WTC11 (cell line): Measurements from ENCODE around the gene LAGE3. TPM values are rescaled to one million over a fixed set of nuclear protein-coding genes. Genes with fewer than 3 reads are reported as not detected.
A peak's percentile ranks its signal among the peaks of the same experiment; 100 is the strongest.

Experiments
- ATAC-seq: fragments of 200-7000 bp; cut with Tn5 transposase; 2 replicates; pipeline ENCODE4 v1.10.0; 2021; ENCODE audit warnings: mild to moderate bottlenecking, moderate library complexity
- CTCF ChIA-PET: fragments of 300-600 bp; sonication (Branson Sonifier 250); formaldehyde crosslinking; loops from one replicate; lab custom pipeline; 2021; ENCODE audit warnings: antibody characterized with exemption; lab: Charles Lee
- POLR2A ChIA-PET: fragments of 350-600 bp; sonication (Branson Sonifier 250); formaldehyde crosslinking; loops from one replicate; lab custom pipeline; 2021; ENCODE audit warnings: antibody characterized with exemption; lab: Charles Lee
- DNase-seq: peaks from one replicate; pipeline ENCODE4 v3.0.0; 2021; ENCODE audit warnings: low spot score
- H3K27ac Mint-ChIP-seq: 2 replicates; pipeline ENCODE4 v1.8.0; 2021; ENCODE audit warnings: mixed read lengths
- H3K27me3 Mint-ChIP-seq: 2 replicates; pipeline ENCODE4 v1.8.0; 2021; ENCODE audit warnings: low read depth, mild to moderate bottlenecking, moderate library complexity, mixed read lengths
- H3K36me3 Mint-ChIP-seq: 2 replicates; pipeline ENCODE4 v1.8.0; 2021; ENCODE audit warnings: mixed read lengths
- H3K4me1 Mint-ChIP-seq: 2 replicates; pipeline ENCODE4 v1.8.0; 2022; ENCODE audit warnings: mixed read lengths
- H3K4me3 Mint-ChIP-seq: 2 replicates; pipeline ENCODE4 v1.8.0; 2021; ENCODE audit warnings: mild to moderate bottlenecking, moderate library complexity, mixed read lengths
- H3K9me3 Mint-ChIP-seq: 2 replicates; pipeline ENCODE4 v1.8.0; 2021; ENCODE audit warnings: mixed read lengths
- CREB1 ChIP-seq: sonication (generic); formaldehyde crosslinking; IDR thresholded peaks from 2 replicates; pipeline ENCODE4 v1.8.0; 2023; ENCODE audit warnings: mild to moderate bottlenecking, missing genetic modification reagents
- ELF4 ChIP-seq: sonication (generic); formaldehyde crosslinking; IDR thresholded peaks from 2 replicates; pipeline ENCODE4 v1.8.1; 2022; ENCODE audit warnings: low read depth, mild to moderate bottlenecking, moderate library complexity, missing genetic modification reagents
- FOXP1 ChIP-seq: sonication (generic); formaldehyde crosslinking; IDR thresholded peaks from 2 replicates; pipeline ENCODE4 v1.8.0; 2022; ENCODE audit warnings: missing genetic modification reagents, mild to moderate bottlenecking, moderate library complexity, borderline replicate concordance
- GTF2I ChIP-seq: fragments of 250-450 bp; sonication (Bioruptor Pico); conservative IDR thresholded peaks from 2 replicates; pipeline ENCODE4 v1.4.0; 2021; ENCODE audit warnings: mild to moderate bottlenecking
- JUN ChIP-seq: sonication (generic); formaldehyde crosslinking; IDR thresholded peaks from 2 replicates; pipeline ENCODE4 v1.8.0; 2023; ENCODE audit warnings: mild to moderate bottlenecking, missing genetic modification reagents
- NFYB ChIP-seq: sonication (generic); formaldehyde crosslinking; conservative IDR thresholded peaks from 2 replicates; pipeline ENCODE4 v1.8.0; 2022; ENCODE audit warnings: low read depth, missing genetic modification reagents
- SOX15 ChIP-seq: fragments of 250-450 bp; sonication (Bioruptor Pico); IDR thresholded peaks from 2 replicates; pipeline ENCODE4 v1.9.0; 2021; ENCODE audit warnings: mild to moderate bottlenecking
- ZNF219 ChIP-seq: sonication (generic); formaldehyde crosslinking; IDR thresholded peaks from 2 replicates; pipeline ENCODE4 v1.8.0; 2023; ENCODE audit warnings: missing genetic modification reagents, mild to moderate bottlenecking, borderline replicate concordance
- total RNA-seq: library from RNA; stranded (reverse); gene quantifications from 3 replicates; pipeline ENCODE4 v1.2.3, GENCODE V29; 2021
- TF ChIP-seq, protein P1 (sequence below): fragments of 250-450 bp; sonication (Bioruptor Pico); IDR thresholded peaks from 2 replicates; pipeline ENCODE4 v1.9.0; 2021; ENCODE audit warnings: mild to moderate bottlenecking
- TF ChIP-seq, protein P2 (sequence below): sonication (generic); formaldehyde crosslinking; IDR thresholded peaks from 2 replicates; pipeline ENCODE4 v1.8.0; 2022; ENCODE audit warnings: missing genetic modification reagents
- TF ChIP-seq, protein P3 (sequence below): sonication (generic); formaldehyde crosslinking; IDR thresholded peaks from 2 replicates; pipeline ENCODE4 v1.8.1; 2023; ENCODE audit warnings: mild to moderate bottlenecking, missing genetic modification reagents
- TF ChIP-seq, protein P4 (sequence below): sonication (generic); formaldehyde crosslinking; IDR thresholded peaks from 2 replicates; pipeline ENCODE4 v1.8.1; 2022; ENCODE audit warnings: mild to moderate bottlenecking, moderate library complexity, missing genetic modification reagents
- TF ChIP-seq, protein P5 (sequence below): sonication (generic); formaldehyde crosslinking; IDR thresholded peaks from 2 replicates; pipeline ENCODE4 v1.8.1; 2023; ENCODE audit warnings: mild to moderate bottlenecking, missing genetic modification reagents, moderate library complexity
- TF ChIP-seq, protein P6 (sequence below): sonication (generic); formaldehyde crosslinking; IDR thresholded peaks from 2 replicates; pipeline ENCODE4 v1.8.1; 2022; ENCODE audit warnings: mild to moderate bottlenecking, missing genetic modification reagents, moderate library complexity, borderline replicate concordance

The LAGE3 gene
- total RNA-seq, 1 experiment from 2014 or later = 46.1 TPM

DNA sequence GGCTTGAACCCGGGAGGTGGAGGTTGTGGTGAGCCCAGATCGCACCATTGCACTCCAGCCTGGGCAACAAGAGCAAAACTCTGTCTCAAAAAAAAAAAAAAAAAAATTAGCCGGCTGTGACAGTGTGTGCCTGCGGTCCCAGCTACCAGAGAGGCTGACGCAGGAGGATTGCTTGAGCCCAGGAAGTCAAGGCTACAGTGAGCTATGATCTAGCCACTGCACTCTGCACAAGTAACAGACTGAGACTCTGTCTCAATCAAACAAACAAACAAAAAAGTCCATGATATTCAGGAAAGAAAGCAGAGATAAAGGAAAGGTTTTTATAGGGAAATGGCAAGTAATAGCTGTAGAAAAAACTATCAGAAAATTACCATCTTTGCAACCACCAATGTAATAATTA is 2.1 kb upstream of the LAGE3 start (continued):
- no peak for TF ChIP-seq ELF4 (CRISPR knock-in tag)
- TF ChIP-seq, protein P1, sequence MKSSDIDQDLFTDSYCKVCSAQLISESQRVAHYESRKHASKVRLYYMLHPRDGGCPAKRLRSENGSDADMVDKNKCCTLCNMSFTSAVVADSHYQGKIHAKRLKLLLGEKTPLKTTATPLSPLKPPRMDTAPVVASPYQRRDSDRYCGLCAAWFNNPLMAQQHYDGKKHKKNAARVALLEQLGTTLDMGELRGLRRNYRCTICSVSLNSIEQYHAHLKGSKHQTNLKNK (CRISPR knock-in tag) = no peak
- TF ChIP-seq, protein P2, sequence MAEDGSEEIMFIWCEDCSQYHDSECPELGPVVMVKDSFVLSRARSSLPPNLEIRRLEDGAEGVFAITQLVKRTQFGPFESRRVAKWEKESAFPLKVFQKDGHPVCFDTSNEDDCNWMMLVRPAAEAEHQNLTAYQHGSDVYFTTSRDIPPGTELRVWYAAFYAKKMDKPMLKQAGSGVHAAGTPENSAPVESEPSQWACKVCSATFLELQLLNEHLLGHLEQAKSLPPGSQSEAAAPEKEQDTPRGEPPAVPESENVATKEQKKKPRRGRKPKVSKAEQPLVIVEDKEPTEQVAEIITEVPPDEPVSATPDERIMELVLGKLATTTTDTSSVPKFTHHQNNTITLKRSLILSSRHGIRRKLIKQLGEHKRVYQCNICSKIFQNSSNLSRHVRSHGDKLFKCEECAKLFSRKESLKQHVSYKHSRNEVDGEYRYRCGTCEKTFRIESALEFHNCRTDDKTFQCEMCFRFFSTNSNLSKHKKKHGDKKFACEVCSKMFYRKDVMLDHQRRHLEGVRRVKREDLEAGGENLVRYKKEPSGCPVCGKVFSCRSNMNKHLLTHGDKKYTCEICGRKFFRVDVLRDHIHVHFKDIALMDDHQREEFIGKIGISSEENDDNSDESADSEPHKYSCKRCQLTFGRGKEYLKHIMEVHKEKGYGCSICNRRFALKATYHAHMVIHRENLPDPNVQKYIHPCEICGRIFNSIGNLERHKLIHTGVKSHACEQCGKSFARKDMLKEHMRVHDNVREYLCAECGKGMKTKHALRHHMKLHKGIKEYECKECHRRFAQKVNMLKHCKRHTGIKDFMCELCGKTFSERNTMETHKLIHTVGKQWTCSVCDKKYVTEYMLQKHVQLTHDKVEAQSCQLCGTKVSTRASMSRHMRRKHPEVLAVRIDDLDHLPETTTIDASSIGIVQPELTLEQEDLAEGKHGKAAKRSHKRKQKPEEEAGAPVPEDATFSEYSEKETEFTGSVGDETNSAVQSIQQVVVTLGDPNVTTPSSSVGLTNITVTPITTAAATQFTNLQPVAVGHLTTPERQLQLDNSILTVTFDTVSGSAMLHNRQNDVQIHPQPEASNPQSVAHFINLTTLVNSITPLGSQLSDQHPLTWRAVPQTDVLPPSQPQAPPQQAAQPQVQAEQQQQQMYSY (CRISPR knock-in tag) = no peak
- TF ChIP-seq, protein P3, sequence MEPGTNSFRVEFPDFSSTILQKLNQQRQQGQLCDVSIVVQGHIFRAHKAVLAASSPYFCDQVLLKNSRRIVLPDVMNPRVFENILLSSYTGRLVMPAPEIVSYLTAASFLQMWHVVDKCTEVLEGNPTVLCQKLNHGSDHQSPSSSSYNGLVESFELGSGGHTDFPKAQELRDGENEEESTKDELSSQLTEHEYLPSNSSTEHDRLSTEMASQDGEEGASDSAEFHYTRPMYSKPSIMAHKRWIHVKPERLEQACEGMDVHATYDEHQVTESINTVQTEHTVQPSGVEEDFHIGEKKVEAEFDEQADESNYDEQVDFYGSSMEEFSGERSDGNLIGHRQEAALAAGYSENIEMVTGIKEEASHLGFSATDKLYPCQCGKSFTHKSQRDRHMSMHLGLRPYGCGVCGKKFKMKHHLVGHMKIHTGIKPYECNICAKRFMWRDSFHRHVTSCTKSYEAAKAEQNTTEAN (CRISPR knock-in tag) = no peak
- TF ChIP-seq, all 79 proteins: peak for 0

DNA sequence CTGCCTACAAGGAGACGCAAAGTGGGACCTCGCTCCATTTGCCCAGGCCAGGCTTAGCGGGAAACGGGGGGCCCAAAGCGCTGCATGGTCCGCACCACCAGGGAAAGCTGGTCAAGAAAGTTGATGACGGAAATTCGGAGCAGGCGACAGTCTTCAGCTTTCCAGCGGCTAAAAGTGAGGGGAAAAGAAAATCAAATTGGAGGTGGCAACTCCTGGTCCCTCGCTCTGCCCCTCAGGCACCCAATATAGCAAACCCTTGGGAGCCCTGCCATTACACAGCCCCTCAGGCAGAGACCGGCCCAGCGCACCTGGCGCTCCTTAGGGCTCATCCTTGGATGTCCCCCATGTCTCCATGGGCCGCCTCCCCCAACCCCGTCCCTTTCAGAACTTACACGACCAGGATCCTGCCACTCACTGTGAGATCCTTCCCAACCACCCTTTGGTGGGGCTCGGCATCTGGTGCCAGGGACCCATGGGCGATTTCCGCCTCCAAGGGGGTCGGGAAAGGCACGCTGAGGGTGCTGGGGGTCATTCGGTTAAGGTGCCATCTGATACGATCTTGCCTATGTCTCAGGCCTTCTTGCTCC is 1.1 kb downstream of the LAGE3 start:
- Mint-ChIP-seq H3K4me1 (peaks cover 3% of the 10 kb centered on the region; the same call in 1 of the 2 replicates), H3K27me3 (peaks cover 2% of the 10 kb centered on the region; the same call in 1 of the 2 replicates)
- POLR2A ChIA-PET = interaction anchor here (0.9 to 1.4 kb wide), 2 partner anchors 13 to 39 kb away, joined by 3 to 8 read pairs; partner anchors contain the start of gene SLC10A3
- TF ChIP-seq ZNF219 (CRISPR knock-in tag) = no peak
- TF ChIP-seq JUN (CRISPR knock-in tag) = no peak
- TF ChIP-seq SOX15 = no peak
- TF ChIP-seq, protein P4, sequence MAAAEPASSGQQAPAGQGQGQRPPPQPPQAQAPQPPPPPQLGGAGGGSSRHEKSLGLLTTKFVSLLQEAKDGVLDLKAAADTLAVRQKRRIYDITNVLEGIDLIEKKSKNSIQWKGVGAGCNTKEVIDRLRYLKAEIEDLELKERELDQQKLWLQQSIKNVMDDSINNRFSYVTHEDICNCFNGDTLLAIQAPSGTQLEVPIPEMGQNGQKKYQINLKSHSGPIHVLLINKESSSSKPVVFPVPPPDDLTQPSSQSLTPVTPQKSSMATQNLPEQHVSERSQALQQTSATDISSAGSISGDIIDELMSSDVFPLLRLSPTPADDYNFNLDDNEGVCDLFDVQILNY (CRISPR knock-in tag) = no peak
- TF ChIP-seq, protein P5, sequence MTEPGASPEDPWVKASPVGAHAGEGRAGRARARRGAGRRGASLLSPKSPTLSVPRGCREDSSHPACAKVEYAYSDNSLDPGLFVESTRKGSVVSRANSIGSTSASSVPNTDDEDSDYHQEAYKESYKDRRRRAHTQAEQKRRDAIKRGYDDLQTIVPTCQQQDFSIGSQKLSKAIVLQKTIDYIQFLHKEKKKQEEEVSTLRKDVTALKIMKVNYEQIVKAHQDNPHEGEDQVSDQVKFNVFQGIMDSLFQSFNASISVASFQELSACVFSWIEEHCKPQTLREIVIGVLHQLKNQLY (CRISPR knock-in tag) = no peak
- no peak for TF ChIP-seq GTF2I (CRISPR knock-in tag)
- no peak for TF ChIP-seq NFYB (CRISPR knock-in tag)
- TF ChIP-seq, protein P6, sequence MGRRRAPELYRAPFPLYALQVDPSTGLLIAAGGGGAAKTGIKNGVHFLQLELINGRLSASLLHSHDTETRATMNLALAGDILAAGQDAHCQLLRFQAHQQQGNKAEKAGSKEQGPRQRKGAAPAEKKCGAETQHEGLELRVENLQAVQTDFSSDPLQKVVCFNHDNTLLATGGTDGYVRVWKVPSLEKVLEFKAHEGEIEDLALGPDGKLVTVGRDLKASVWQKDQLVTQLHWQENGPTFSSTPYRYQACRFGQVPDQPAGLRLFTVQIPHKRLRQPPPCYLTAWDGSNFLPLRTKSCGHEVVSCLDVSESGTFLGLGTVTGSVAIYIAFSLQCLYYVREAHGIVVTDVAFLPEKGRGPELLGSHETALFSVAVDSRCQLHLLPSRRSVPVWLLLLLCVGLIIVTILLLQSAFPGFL = no peak
- TF ChIP-seq CREB1 (CRISPR knock-in tag) = no peak
- TF ChIP-seq, protein P2 (CRISPR knock-in tag) = no peak
- TF ChIP-seq FOXP1 (CRISPR knock-in tag) = no peak
- TF ChIP-seq, all 79 proteins: peak for 0
- H3K9me3 Mint-ChIP-seq = no peaks in the 10 kb centered on the region
- no peak overlapping the region for H3K27ac Mint-ChIP-seq
- peak overlapping the region; percentile 74 for H3K4me3 Mint-ChIP-seq
- H3K36me3 Mint-ChIP-seq = no peaks in the 10 kb centered on the region; the same call in 1 of the 2 replicates
- CTCF ChIA-PET = interaction anchor here (1.2 kb wide), 1 partner anchor 12 kb away, joined by 4 read pairs; the partner anchor contains the start of gene SLC10A3
- DNase-seq (no peak), ATAC-seq (no peak)
